ENCODE results near the gene LGI2.
"Not testable (repeated sequence)": the region's sequence is repeated elsewhere in the genome, so short reads cannot be mapped to it uniquely, and the experiment has no call there.

Gene LGI2

DNA sequence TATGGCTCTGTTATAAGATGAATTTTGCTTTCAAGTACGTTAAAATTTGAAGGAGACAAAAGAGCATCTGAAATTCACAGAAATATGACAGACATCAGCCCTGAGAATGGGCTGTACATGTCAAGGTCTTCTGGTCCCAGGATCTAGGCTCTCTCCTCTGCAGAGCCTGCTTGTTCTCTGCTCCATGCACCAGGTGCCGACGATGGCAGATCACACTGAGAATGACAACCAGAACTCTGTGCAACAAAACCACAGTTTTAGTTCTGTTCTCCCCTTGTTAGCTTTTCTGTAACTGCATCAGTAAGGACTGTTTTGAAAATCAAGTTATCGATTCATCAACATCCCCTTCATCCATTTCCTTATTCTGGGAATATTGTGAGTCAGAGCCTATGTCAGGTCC, 30.9 kb upstream of the LGI2 start:
- H3K4me3 Mint-ChIP-seq: no peak overlapping the region
- no peak overlapping the region for H3K27ac Mint-ChIP-seq
- H3K9me3 Mint-ChIP-seq: peaks cover 2 to 3% of the 10 kb centered on the region in 2 donors
- no peaks in the 10 kb centered on the region for H3K36me3 Mint-ChIP-seq
- ATAC-seq (replicated peaks) (no peak), DNase-seq (no peak)
- H3K27me3 Mint-ChIP-seq: peaks cover 12 to 19% of the 10 kb centered on the region in 2 donors
- H3K4me1 Mint-ChIP-seq: no peaks in the 10 kb centered on the region

DNA sequence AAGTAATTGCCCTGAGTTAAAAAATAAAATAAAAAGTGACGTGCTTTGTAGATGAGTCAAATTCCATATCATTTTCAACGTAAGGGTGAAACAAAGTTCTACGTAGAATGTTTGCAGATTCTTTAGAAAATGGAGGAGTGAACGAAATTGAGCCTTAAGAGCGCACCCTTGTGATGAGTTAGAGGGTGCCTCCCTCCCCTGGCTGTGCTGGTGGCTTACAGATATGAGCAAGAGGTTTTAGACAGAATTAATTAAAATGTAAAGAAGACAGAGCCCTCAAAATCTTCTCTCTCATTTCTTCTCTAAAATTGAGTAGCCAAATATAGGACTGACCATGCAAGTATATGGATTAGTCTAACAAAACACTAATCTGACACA, 30.2 kb upstream of the LGI2 start:
- ATAC-seq (replicated peaks) (no peak), DNase-seq (no peak)
- H3K36me3 Mint-ChIP-seq: no peaks in the 10 kb centered on the region
- H3K27ac Mint-ChIP-seq: no peak overlapping the region
- H3K9me3 Mint-ChIP-seq: peaks cover 2 to 3% of the 10 kb centered on the region in 2 donors
- no peak overlapping the region for H3K4me3 Mint-ChIP-seq
- no peaks in the 10 kb centered on the region for H3K4me1 Mint-ChIP-seq
- H3K27me3 Mint-ChIP-seq: peaks cover 12 to 21% of the 10 kb centered on the region in 2 donors

DNA sequence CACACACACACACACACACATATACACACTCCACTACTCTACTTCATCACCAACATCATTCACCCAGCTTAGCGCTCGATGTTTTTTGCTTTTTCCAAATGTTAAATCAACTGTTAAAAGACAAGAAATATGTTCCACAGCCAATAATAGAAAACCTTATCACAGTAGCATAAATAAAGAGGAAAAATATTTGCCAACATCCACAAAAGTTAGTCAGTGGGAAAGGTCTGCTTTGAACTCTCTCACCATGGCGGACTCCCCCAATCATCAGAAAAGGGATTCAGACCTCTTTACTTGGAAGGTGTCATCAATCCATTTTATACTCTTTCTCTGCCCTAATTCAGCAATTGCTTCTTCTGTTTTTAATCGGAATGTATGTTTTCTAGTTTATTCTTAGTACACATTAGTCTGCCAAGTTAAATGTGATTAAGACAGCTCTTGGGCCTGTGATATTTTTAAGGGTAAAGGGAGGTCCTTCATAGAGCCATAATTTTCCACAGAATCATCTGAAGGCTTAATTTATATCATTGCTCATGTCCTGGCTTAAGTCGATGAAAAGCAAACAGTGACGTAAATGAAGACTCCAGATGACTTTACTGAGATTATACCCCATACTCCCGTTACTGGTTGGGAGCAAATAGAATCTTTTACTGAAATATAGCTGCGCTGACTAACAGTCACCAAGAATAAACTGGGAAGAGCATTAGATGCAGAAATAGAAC, 29.7 kb upstream of the LGI2 start:
- H3K9me3 Mint-ChIP-seq: peaks cover 2 to 3% of the 10 kb centered on the region in 2 donors
- no peak overlapping the region for H3K4me3 Mint-ChIP-seq
- ATAC-seq (replicated peaks): no peak
- H3K36me3 Mint-ChIP-seq: no peaks in the 10 kb centered on the region
- H3K27ac Mint-ChIP-seq: no peak overlapping the region
- H3K27me3 Mint-ChIP-seq: peaks cover 12 to 21% of the 10 kb centered on the region in 2 donors
- DNase-seq: no peak
- H3K4me1 Mint-ChIP-seq: no peaks in the 10 kb centered on the region

DNA sequence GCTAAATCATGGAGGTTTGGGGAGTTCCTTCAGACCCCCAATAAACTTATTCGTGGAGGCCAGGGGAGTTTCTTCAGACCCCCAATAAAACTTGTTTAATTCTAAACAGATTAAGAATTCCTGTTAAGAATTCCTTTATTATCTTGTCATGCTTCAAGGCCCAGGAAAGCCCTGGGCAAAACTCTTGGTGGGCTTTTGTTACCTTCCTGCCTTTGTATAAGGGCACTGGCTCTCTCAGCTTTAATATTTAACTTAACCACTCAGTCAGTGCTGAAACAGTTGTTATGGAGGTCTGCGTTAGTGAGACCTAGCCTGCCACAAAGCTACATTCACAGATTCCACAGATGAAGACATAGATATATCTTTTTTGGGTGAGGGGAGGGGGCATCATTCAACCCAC, 29.0 kb upstream of the LGI2 start:
- H3K9me3 Mint-ChIP-seq: peaks cover 2 to 3% of the 10 kb centered on the region in 2 donors
- H3K4me3 Mint-ChIP-seq: no peak overlapping the region
- no peaks in the 10 kb centered on the region for H3K4me1 Mint-ChIP-seq
- no peaks in the 10 kb centered on the region for H3K36me3 Mint-ChIP-seq
- peaks cover 12 to 21% of the 10 kb centered on the region in 2 donors for H3K27me3 Mint-ChIP-seq
- ATAC-seq (replicated peaks) (no peak), DNase-seq (no peak)
- H3K27ac Mint-ChIP-seq: no peak overlapping the region

DNA sequence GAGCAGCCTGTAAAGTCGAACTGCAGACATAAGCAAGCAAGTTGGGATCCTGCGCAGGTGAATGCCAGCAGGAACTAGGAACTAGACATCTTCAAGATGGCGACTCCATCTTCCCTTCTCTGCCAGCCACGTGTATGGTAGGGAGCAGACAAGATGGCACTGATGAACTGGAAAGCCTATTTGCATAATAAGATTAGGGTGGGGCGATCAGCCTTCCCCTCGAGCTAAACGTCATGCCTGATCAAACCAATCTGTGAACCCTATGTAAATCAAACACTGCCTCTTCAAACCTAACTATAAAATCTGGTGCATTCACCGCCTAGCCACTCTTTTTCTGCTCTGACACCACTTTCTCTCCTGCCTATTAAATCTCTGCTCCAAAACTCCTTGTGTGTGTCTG, 28.1 kb upstream of the LGI2 start:
- no peak for ATAC-seq (replicated peaks)
- no peak overlapping the region for H3K27ac Mint-ChIP-seq
- H3K36me3 Mint-ChIP-seq: no peaks in the 10 kb centered on the region
- no peak overlapping the region for H3K4me3 Mint-ChIP-seq
- H3K9me3 Mint-ChIP-seq: peaks cover 2 to 3% of the 10 kb centered on the region in 2 donors
- H3K4me1 Mint-ChIP-seq: no peaks in the 10 kb centered on the region
- H3K27me3 Mint-ChIP-seq: peaks cover 12 to 26% of the 10 kb centered on the region in 2 donors
- DNase-seq: no peak

DNA sequence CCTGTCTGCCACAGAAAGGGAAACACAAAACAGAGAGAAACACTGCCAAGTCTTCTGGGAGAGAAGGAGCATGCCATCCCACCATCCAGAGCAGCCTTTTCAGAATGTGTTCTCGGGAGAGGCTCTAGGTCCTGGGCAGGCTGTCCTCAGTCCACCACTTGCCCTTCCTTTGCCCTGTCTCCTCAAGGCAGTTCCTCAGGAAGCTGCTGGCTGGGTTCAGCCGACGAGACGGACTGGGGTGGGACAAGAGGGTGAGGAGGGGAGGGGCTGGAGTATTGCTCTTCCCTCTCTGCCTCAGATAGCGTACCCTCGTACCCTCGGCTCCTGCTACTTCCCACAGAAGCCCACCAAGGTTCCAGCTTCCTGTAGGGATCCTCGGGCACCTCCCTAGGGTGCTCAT, 26.6 kb upstream of the LGI2 start:
- DNase-seq: no peak
- H3K36me3 Mint-ChIP-seq: no peaks in the 10 kb centered on the region
- peaks cover 12 to 23% of the 10 kb centered on the region in 2 donors for H3K27me3 Mint-ChIP-seq
- H3K4me3 Mint-ChIP-seq: no peak overlapping the region
- peaks cover 2 to 3% of the 10 kb centered on the region in 2 donors for H3K9me3 Mint-ChIP-seq
- H3K4me1 Mint-ChIP-seq: no peaks in the 10 kb centered on the region
- H3K27ac Mint-ChIP-seq: no peak overlapping the region
- ATAC-seq (replicated peaks): no peak

DNA sequence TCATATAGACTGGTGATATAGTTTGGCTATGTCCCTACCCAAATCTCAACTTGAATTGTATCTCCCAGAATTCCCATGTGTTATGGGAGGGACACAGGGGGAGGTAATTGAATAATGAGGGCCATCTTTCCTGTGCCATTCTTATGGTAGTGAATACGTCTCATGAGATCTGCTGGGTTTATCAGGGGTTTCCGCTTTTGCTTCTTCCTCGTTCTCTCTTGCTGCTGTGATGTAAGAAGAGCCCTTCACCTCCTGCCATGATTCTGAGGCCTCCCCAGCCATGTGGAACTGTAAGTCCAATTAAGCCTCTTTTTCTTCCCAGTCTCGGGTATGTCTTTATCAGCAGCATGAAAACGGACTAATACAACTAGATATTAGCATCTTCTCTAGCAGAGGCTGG, 21.3 kb upstream of the LGI2 start:
- not testable (repeated sequence) for H3K27ac Mint-ChIP-seq; H3K9me3 Mint-ChIP-seq; H3K4me1 Mint-ChIP-seq; H3K4me3 Mint-ChIP-seq; H3K36me3 Mint-ChIP-seq; ATAC-seq (replicated peaks); DNase-seq
- peaks cover 0 to 12% of the 10 kb centered on the region in 2 donors for H3K27me3 Mint-ChIP-seq

DNA sequence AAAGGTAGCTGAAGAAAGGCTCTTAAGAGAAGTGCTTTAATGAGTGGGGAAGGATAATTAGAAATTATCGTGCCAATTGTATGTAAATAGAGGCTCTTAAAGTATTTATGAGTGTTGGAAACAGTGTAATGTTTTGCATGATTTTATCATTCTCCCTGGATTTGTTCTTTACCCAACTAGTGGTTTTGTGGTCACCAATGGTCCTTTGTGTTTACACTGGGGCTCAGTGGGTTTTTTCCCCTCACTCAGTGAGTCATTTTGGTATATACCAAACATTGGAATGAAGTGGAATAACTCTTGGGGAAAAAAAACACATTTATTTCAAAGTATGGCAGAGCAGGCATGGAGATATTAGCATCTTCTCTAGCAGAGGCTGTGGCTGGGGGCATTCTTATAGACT, 20.8 kb upstream of the LGI2 start:
- H3K4me3 Mint-ChIP-seq: no peak overlapping the region
- DNase-seq (no peak), ATAC-seq (replicated peaks) (no peak)
- H3K4me1 Mint-ChIP-seq: no peaks in the 10 kb centered on the region
- H3K27me3 Mint-ChIP-seq: peaks cover 0 to 7% of the 10 kb centered on the region in 2 donors
- H3K36me3 Mint-ChIP-seq: no peaks in the 10 kb centered on the region
- H3K9me3 Mint-ChIP-seq: no peaks in the 10 kb centered on the region
- H3K27ac Mint-ChIP-seq: no peak overlapping the region

DNA sequence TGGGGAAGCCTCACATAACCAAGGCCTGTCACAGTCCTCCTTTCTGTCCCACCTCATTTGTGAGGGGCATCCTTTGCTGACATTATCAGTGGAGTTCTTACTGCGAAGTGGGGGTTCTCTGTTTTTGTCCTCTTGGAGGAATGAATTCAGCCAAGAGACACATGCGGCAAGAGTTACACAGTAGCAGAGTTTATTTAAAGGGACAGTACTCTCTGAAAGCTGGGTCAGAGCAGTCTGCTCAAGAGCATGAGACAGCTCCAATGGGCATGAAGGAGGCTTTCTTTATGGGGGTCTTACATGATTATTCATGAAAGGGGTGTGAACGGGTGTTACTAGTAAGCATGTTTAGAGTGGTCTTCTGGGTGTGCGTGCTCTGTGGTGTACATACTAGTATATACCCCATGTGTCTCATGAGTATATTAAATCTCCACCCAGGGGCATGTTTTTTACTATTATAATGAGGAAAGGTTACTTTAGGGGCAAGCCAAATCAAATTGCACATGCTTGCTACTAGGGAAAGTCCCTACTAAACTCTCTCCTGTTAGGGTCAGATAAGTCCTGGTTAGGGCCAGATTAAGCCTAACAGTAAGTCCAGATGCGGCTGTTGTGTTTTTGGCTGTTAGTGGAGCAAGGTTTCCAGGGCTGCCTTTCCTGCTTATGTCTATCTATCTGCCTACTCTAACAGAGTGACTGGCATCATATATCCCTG, 19.8 kb upstream of the LGI2 start:
- no peaks in the 10 kb centered on the region for H3K4me1 Mint-ChIP-seq
- ATAC-seq (replicated peaks) (no peak), DNase-seq (no peak)
- H3K27me3 Mint-ChIP-seq: peaks cover 0 to 5% of the 10 kb centered on the region in 2 donors
- H3K4me3 Mint-ChIP-seq: no peak overlapping the region
- H3K27ac Mint-ChIP-seq: no peak overlapping the region
- no peaks in the 10 kb centered on the region for H3K9me3 Mint-ChIP-seq
- no peaks in the 10 kb centered on the region for H3K36me3 Mint-ChIP-seq

DNA sequence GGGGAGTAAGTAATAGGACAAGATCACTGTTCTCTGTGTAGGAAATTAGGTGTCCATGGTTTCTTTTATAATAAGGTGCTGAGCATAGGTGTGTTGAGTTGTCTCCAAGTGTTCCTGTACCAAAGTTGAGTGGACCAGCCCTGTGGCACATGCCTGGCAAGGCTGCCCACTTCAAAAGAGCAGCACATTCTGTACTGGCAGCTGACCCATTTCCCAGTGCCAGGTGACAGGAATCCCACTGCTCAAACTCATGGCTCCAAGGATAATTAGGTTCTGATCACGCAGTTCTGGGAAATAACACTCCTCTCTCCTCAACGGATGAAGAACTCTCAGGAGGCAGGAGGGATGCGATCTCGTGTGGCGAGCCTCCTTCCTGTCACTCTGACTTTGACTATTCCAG, 12.8 kb upstream of the LGI2 start:
- Mint-ChIP-seq H3K4me1 (no peaks in the 10 kb centered on the region), H3K27ac (no peak overlapping the region), H3K36me3 (no peaks in the 10 kb centered on the region), H3K4me3 (no peak overlapping the region), H3K9me3 (peaks cover 2 to 3% of the 10 kb centered on the region in 2 donors), H3K27me3 (peaks cover 16 to 18% of the 10 kb centered on the region in 2 donors)
- DNase-seq (no peak), ATAC-seq (replicated peaks) (no peak)

DNA sequence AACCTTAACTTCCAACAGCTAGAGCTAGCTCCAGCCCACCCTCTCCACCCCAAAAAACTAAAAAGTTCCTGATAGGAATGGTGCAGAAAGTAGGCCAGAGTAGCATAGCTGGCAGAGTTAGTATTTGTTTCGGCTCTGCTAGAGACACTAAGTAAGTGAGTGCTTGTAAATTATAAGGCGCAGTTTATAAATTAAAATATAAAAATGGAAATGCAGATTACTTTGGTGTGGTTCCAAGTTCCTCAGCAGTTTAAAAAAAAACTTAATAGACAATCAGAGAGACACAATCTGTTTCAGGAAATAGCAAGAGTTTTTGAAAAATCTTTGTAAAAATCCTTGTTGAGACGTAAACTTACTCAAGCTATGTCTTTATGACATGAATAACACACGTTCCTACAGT, 2.8 kb upstream of the LGI2 start:
- DNase-seq: no peak
- Mint-ChIP-seq H3K4me3 (no peak overlapping the region), H3K36me3 (peaks cover 0 to 2% of the 10 kb centered on the region in 2 donors), H3K9me3 (peaks cover 9 to 10% of the 10 kb centered on the region in 2 donors), H3K27me3 (peaks cover 48 to 65% of the 10 kb centered on the region in 2 donors), H3K4me1 (peaks cover 3 to 6% of the 10 kb centered on the region in 2 donors), H3K27ac (no peak overlapping the region)
- ATAC-seq (replicated peaks): no peak

DNA sequence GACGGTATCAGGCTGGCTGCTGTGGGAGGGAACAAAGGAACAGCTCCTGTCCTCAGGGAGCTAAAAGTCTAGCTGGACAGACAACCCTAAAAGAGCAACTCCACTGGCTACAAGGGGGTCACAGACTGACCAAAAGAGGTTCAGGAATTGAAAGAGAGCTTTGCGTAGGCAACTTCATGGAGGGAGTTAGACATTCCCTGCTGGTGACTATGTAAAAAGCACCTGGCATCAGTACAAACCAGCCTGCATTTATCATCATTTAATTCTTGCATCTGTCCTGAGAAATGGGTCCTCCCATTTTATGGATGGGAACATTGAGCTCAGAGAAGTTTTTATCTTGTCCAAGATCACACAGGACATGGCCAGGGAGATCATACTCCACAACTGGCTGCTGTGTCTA, 1.4 kb upstream of the LGI2 start:
- DNase-seq (no peak), ATAC-seq (replicated peaks) (no peak)
- Mint-ChIP-seq H3K27me3 (peaks cover 58 to 77% of the 10 kb centered on the region in 2 donors), H3K4me3 (no peak overlapping the region), H3K4me1 (peaks cover 3 to 6% of the 10 kb centered on the region in 2 donors), H3K9me3 (peaks cover 9 to 10% of the 10 kb centered on the region in 2 donors), H3K36me3 (peaks cover 0 to 2% of the 10 kb centered on the region in 2 donors), H3K27ac (no peak overlapping the region)

DNA sequence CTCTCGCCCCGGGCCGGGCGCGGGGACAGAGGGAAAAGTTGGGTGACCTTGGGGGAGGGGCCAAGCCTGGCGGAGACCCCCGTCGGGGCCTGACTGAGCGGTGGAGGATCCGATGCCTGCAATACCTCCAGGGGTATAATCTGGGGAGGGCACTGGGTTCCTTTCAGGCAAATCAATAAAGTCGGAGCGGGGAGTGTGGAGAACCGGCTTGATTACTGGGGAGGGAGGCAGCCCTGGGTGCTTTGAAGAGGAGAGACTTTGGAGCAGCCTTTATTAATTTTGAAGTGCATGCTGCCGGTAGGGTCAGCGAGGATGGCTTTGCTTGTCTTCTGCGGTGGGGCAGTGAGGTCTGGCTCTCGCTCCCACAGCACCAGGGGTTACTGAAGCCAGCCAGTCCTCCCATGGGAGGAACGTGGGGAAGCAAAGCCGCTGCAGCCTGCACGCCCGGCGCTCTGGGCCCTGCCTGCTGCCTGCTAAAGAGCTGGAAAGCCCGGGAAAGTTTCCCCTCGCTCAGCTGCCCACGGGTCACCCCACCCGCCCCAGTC, 403 bp upstream of the LGI2 start:
- Mint-ChIP-seq H3K36me3 (peaks cover 0 to 2% of the 10 kb centered on the region in 2 donors), H3K4me3 (peak overlapping the region in 1 of 2 donors; percentile 13), H3K9me3 (peaks cover 9 to 10% of the 10 kb centered on the region in 2 donors), H3K4me1 (peaks cover 3 to 6% of the 10 kb centered on the region in 2 donors), H3K27ac (no peak overlapping the region), H3K27me3 (peaks cover 56 to 78% of the 10 kb centered on the region in 2 donors)
- DNase-seq (no peak), ATAC-seq (replicated peaks) (peak in 1 of 2 donors; percentile 38)

DNA sequence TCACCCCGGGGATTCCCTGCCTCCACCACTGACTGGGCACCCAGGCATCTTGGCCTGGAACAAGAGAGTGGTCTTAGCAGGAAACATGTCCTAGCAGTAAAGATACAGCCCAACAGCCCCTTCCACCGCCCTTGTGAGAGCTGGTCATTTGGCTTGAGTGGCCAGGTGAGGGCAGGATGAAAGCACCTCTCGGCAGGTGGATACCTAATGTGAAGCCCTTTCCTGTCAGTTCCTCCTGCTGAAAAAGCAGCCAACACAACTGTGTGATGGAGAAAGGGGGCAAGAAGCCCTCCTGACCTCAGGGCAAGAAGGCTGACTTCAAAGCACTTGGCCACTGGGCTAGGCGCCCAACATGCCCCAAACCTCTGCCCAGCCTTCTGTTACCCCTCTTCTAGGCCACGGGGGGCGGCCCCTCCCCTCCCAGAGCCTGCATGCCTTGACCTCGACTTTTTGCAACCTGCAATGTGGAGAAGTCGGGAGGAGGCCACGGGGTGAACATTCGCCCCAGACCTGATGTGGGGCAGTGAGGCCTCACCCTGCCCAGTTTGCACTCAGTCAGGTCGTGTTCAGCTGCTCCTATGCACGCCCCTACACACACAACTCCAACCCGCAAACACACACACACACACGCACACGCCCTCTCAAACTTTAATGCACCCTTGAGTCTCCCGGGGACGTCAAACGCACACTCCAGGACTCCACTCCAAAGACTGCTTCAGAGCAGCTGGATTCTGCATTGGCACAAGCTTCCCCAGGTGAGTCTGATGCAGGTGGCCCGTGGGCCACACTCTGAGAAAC, 1.1 kb downstream of the LGI2 start:
- Mint-ChIP-seq H3K4me1 (peaks cover 3 to 6% of the 10 kb centered on the region in 2 donors), H3K9me3 (peaks cover 6 to 9% of the 10 kb centered on the region in 2 donors), H3K27ac (no peak overlapping the region), H3K27me3 (peaks cover 54 to 70% of the 10 kb centered on the region in 2 donors), H3K36me3 (peaks cover 0 to 2% of the 10 kb centered on the region in 2 donors), H3K4me3 (peak overlapping the region in 1 of 2 donors; percentile 25)
- DNase-seq (no peak), ATAC-seq (replicated peaks) (no peak)
